ENCODE data around the gene HOOK2. TPM values are rescaled to one million over a fixed set of nuclear protein-coding genes. Genes with fewer than 3 reads are reported as not detected.

HOOK2 gene
- total and polyA plus RNA-seq, 2 of the 13 experiments (the other 11 are each of a cell fraction or from before 2014, with no cell fraction given): 9.2 to 12.9 TPM

GRCh38 chr19:12766051-12766521 lies 9.3 kb downstream of the HOOK2 start (continued):
- peak; percentile 68 for TF ChIP-seq AGO2 (optimal IDR thresholded peaks at IDR 0.05; ENCODE audit: low read depth, low read length)
- TF ChIP-seq, protein P1, sequence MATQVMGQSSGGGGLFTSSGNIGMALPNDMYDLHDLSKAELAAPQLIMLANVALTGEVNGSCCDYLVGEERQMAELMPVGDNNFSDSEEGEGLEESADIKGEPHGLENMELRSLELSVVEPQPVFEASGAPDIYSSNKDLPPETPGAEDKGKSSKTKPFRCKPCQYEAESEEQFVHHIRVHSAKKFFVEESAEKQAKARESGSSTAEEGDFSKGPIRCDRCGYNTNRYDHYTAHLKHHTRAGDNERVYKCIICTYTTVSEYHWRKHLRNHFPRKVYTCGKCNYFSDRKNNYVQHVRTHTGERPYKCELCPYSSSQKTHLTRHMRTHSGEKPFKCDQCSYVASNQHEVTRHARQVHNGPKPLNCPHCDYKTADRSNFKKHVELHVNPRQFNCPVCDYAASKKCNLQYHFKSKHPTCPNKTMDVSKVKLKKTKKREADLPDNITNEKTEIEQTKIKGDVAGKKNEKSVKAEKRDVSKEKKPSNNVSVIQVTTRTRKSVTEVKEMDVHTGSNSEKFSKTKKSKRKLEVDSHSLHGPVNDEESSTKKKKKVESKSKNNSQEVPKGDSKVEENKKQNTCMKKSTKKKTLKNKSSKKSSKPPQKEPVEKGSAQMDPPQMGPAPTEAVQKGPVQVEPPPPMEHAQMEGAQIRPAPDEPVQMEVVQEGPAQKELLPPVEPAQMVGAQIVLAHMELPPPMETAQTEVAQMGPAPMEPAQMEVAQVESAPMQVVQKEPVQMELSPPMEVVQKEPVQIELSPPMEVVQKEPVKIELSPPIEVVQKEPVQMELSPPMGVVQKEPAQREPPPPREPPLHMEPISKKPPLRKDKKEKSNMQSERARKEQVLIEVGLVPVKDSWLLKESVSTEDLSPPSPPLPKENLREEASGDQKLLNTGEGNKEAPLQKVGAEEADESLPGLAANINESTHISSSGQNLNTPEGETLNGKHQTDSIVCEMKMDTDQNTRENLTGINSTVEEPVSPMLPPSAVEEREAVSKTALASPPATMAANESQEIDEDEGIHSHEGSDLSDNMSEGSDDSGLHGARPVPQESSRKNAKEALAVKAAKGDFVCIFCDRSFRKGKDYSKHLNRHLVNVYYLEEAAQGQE (IDR thresholded peaks at IDR 0.05; ENCODE audit: borderline replicate concordance in 1 of 2, low read depth in 1 of 2, low read length in 2 of 2): no peak
- no peak for TF ChIP-seq ZNF619 (CRISPR knock-in tag; IDR thresholded peaks at IDR 0.05)
- TF ChIP-seq, protein P2, sequence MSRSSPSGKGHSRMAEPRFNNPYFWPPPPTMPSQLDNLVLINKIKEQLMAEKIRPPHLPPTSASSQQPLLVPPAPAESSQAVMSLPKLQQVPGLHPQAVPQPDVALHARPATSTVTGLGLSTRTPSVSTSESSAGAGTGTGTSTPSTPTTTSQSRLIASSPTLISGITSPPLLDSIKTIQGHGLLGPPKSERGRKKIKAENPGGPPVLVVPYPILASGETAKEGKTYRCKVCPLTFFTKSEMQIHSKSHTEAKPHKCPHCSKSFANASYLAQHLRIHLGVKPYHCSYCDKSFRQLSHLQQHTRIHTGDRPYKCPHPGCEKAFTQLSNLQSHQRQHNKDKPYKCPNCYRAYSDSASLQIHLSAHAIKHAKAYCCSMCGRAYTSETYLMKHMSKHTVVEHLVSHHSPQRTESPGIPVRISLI (CRISPR knock-in tag; IDR thresholded peaks at IDR 0.05; ENCODE audit: borderline replicate concordance): no peak
- TF ChIP-seq ZNF510 (CRISPR knock-in tag; IDR thresholded peaks at IDR 0.05; ENCODE audit: low read depth): no peak
- 0 out of 2 replicates have a peak, but pooled peaks have one; percentile 44 for TF ChIP-seq ZNF501 (CRISPR knock-in tag; IDR thresholded peaks at IDR 0.05)
- TF ChIP-seq, protein P3, sequence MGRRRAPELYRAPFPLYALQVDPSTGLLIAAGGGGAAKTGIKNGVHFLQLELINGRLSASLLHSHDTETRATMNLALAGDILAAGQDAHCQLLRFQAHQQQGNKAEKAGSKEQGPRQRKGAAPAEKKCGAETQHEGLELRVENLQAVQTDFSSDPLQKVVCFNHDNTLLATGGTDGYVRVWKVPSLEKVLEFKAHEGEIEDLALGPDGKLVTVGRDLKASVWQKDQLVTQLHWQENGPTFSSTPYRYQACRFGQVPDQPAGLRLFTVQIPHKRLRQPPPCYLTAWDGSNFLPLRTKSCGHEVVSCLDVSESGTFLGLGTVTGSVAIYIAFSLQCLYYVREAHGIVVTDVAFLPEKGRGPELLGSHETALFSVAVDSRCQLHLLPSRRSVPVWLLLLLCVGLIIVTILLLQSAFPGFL (CRISPR knock-in tag; IDR thresholded peaks at IDR 0.05): no peak
- TF ChIP-seq, protein P4, sequence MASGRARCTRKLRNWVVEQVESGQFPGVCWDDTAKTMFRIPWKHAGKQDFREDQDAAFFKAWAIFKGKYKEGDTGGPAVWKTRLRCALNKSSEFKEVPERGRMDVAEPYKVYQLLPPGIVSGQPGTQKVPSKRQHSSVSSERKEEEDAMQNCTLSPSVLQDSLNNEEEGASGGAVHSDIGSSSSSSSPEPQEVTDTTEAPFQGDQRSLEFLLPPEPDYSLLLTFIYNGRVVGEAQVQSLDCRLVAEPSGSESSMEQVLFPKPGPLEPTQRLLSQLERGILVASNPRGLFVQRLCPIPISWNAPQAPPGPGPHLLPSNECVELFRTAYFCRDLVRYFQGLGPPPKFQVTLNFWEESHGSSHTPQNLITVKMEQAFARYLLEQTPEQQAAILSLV (CRISPR knock-in tag; IDR thresholded peaks at IDR 0.05; ENCODE audit: borderline replicate concordance): no peak
- TF ChIP-seq SMAD1 (CRISPR knock-in tag; IDR thresholded peaks at IDR 0.05; ENCODE audit: borderline replicate concordance, low read depth): 0 out of 2 replicates have a peak, but pooled peaks have one; percentile 35
- no peak for TF ChIP-seq CCAR2 (optimal IDR thresholded peaks at IDR 0.05; ENCODE audit: low read depth, low read length)
- TF ChIP-seq ZBED4 (CRISPR knock-in tag; IDR thresholded peaks at IDR 0.05; ENCODE audit: borderline replicate concordance): 0 out of 2 replicates have a peak, but pooled peaks have one; percentile 50
- TF ChIP-seq NR3C1 (CRISPR knock-in tag; IDR thresholded peaks at IDR 0.05): no peak
- no peak for TF ChIP-seq ZBTB39 (CRISPR knock-in tag; IDR thresholded peaks at IDR 0.05)
- no peak for TF ChIP-seq AKAP8 (CRISPR knock-in tag; IDR thresholded peaks at IDR 0.05)
- no peak for TF ChIP-seq KAT7 (CRISPR knock-in tag; IDR thresholded peaks at IDR 0.05; ENCODE audit: borderline replicate concordance)

Data from HepG2 (cell line).